CD4-positive, alpha-beta T cell treated with Interleukin-21 for 1 hour (primary cell): ENCODE data around the gene AMZ2.
"Not testable (repeated sequence)": the region's sequence is repeated elsewhere in the genome, so short reads cannot be mapped to it uniquely, and the experiment has no call there.

Source experiments
- DNase-seq: peaks from one replicate; pipeline ENCODE4 v3.0.0-alpha.2; 2020

Gene AMZ2

DNA sequence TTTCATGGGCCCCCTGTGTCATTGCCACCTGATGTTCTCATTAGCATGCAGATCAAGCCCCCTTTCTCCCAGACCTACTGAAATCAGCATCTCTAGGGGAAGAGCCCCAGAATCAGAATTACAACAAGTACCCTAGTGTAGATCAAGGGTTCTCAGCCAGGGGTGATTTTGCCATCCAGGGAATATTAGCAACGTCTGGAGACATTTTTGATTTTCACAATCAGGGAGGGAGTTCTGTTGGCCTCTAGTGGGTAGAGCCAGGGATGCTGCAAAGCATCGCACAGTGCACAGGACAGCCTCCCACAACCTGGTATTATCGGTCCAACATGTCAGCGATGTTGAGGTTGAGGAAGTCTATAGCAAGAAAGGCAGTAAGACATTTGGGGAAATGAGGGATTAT lies 7.3 kb downstream of the AMZ2 start:
- no peak for DNase-seq

DNA sequence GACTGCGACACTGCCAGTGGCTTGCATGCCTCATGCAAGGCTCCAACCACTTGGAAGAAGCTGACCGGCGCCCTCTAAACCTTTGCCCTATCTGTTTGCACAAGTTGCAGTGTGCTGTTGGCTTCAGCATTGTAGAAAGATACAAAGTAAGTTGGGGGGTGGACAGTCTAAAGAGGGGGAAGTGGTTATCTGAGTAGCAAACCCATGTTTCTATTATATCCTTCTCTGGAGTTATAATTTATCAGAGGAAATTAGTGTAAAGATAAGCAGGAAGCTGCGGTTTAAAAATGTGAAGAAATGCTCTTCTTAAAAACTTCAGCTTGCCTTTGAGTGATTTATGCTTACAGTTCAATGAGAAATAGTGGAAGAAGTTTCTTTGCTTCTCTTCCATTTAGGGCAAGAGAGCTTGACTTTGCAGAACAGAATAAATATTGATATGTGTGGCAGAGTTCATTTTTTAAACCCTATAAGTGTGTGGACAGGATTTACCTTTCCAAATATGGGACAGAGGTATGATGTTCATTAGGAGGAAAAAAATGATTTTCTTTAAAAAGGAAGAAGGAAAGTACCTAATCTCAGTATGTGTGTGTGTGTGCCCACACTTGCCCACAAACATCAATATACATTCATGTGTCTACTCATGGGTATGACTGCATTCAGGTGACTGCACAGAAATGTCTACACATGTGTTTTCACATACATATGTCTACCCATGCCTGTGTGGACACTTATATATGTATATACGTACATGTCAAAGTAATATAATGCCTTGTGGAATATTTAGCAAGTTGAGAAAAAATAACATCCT lies 8.1 kb downstream of the AMZ2 start:
- DNase-seq = peak; percentile 63

DNA sequence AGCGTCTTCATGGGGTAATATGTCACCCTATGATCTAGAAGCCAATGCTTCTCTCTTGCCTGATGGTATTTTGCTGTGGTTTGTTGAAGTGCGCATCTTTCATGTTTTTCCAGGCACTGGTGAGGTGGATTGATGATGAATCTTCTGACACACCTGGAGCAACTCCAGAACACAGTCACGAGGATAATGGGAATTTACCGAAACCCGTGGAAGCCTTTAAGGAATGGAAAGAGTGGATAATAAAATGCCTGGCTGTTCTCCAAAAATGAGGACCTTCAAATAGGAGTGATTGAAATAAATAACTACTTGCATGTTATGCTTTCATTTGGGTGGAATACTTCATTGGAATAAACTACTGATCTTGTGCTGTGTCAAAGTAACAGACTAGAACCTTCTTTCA lies 8.9 kb downstream of the AMZ2 start:
- DNase-seq = not testable (repeated sequence)

DNA sequence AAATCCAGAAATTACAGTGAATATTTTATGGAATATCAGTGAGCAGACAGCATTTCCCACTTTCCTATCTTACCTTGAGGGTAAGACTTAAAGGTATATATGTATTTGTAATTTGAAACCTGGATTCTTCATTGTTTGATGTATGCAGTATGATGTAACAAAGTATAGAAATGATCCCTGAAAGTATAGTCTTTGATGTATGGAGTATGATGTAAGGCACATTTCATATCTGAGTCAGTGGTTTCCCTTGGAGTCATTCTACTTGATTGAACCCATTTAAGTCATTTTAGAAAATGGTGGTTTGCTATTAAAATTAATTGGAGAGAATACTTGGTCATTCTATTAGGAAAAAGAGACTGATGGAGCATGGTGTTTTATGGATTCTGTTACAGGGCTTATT lies 10.1 kb downstream of the AMZ2 start:
- peak; percentile 25 for DNase-seq

DNA sequence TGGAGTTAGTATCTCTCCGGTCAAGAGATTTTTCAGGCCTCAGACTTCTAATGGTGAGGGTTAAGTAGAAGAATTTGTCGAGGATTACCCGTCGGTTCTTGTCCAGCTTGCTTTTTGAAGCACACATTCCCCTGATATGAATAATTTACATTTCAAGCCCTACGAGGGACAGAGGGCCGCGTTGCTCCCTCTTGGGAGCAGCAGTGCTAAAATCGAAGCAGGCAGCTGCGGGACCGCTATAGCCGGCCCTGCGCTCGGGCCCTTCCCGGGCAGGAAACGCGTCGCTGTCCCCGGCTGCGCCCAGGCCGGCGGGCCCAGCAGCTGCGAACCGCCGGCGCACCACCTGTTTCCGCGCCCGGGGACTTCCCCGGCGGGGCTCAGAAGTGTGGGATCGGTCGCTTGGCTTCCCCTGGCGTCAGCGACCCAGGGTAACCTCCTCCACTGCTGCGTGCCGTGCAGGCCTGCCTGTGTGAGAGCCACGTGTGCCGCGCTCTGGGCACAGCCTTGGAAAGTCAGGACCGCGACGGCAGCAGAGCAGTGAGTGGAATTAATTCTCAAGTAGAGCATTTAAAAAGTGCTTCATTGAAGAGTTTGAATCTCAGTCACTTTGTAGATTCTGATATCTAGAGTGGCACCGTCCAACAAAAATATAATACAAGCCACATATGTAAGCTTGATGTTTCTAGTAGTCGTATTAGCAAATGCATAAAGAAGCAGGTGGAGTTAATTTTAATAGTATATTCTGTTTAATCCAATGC lies 11.2 kb downstream of the AMZ2 start:
- peak; percentile 93 for DNase-seq

DNA sequence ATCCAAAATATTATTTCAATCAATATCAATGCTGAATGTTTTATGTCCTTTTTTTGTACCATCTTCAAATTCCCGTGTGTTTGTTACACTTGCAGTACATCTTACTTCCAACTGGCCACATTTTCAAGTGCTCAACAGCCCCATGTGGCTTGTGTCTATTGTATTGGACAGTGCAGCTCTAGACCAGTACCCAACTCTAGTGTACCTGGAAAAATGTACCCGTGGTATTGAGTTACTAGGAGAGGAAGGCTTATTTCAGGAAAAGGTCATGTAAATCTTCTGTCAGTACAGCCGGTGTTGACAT lies 11.8 kb downstream of the AMZ2 start:
- not testable (repeated sequence) for DNase-seq

DNA sequence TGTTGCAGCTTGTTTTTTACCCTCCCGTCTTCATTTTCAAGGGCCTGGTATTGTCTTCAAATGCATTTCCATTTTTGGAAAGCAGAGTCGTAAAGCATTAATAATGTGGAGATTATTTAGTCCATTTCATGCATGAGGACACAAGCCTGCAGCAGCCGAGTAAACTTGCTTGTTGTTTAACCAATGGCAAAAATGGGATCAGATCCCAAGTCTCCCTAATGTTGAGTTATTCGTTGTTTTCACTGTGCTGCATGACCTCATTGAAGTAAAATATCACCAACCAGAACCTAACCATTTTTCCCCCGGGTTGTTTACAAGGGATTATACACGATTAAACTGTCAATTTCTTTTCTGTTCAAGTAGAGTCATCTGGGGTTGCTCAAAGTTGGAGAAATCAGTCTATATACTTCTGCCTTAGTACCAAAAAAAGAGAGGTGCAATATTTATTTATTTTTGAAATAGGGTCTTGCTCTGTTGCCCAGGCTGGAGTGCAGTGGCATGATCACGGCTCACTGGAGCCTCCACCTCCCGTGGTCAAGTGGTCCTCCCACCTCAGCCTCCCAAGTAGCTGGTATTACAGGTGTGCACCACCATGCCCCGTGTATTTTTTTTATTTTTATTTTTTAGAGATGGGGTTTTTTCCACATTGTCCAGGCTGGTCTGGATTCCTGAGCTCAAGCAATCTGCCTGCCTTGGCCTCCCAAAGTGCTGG lies 12.4 kb downstream of the AMZ2 start:
- DNase-seq = no peak

DNA sequence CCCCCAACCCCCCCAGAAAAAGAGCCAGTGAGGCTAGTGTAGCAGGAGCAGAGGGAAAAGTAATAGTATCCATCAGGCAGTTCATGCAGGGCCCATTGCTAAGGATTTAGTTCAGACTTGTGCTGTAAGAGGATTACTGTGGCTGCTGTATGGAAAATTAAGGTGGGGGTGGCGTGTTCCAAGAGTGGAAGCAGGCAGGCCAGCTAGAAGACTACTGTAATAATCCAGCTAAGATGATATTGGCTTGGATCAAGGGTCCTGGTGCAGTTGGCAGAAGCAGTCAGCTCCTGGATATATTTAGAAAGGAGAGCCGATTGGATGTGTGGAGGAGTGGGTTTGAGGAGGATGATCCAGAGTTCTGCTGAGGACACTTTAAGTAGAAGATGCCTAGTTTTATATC lies 14.6 kb downstream of the AMZ2 start:
- DNase-seq = not testable (repeated sequence)

DNA sequence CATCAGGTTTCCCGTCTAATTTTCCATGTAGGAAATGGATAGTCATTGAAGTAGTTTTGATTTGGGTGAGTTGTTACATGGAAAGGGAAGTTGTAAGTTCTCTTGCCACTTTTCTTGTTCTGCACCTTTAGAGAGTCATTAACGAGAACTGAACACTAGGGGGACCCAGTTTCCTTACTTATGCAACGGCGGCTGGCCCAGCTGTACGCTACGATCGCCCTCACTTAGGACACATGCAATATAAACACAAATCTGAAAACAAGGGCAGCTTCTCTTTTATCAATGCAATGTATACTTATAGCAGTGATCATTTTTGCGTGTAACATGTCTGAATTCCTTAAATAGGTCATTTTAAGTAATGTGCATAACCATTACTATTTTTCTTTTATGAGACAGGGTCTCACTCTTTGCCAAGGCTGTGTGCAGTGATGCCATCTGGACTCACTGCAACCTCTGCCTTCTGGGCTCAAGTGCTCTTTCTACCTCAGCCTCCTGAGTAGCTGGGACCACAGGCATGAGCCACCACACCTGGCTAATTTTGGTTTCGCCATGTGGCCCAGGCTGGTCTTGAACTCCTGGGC lies 15.3 kb downstream of the AMZ2 start:
- peak; percentile 83 for DNase-seq

DNA sequence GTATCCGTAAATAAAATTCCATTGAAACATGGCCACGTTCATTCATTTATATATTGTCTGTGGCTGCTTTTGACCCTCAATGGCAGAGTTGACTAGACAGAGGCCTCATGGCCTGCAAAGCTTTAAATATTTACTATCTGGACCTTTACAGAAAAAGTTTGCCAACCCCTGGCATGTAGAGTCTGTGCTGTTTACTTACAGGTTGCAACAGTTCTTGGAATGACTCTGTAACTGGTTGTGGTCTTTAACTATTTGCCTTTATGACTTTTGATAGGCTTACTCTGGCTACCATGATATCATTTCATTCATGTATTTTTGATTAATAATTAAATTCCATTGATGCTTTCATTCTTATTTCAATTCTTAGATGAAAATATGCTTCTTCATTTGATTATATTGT lies 18.0 kb downstream of the AMZ2 start:
- DNase-seq = not testable (repeated sequence)

DNA sequence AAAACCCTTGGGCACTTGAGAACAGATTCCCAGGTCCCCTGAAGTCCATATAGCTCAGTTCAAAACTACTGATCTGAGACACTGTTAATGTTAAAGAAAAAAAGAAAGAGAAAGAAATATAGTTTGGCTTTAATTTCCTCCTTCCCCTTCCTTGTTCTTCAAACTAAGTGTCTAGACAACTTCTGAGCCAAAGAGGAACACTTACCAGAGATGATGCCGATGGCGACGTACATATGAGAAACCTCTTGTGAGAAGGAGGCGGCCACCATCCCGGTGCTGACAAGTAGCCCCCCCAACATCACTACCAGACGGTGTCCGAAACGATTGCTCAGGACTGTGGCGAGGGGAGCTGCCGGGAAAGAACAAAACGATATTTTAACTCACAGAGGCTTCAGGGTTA lies 25.9 kb downstream of the AMZ2 start:
- no peak for DNase-seq

DNA sequence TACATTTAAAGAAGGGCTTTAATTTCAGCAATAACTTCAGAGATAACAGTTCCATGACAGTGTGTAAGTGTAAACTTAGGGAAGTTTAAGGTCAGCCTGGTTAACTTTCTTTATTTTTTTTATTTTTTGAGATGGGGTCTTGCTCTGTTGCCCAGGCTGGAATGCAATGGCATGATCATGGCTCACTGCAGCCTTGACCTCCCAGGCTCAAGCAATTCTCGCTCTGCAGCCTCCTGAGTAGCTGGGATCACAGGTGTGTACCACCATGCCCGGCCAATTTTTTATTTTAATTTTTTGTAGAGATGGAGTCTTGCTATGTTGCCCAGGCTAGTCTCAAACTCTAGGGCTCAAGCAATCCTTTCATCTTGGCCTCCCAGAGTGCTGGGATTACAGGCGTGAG lies 28.5 kb downstream of the AMZ2 start:
- not testable (repeated sequence) for DNase-seq

DNA sequence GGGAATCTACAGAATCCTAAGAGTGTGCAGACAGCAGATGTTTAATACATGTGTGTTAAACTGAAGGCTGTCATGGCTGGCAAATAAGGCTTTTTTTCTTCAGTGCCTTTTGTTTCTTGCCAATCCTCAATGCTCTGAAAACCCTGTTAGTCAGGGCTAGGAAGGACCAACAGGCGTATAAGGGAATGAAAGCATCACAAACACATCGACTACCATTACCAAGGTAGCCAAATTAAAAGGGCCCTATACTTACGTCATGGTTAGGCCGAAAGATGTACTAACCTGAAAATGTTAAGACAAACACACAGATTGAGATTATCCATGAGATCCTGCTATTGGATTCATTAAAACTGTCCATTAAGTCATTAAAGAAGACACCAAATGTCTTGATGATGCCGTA lies 30.0 kb downstream of the AMZ2 start:
- DNase-seq = no peak

DNA sequence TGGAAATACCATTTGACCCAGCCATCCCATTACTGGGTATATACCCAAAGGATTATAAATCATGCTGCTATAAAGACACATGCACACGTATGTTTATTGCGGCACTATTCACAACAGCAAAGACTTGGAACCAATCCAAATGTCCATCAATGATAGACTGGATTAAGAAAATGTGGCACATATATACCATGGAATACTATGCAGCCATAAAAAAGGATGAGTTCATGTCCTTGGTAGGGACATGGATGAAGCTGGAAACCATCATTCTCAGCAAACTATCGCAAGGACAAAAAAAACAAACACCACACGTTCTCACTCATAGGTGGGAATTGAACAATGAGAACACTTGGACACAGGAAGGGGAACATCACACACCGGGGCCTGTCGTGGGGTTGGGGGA lies 34.1 kb downstream of the AMZ2 start:
- DNase-seq = not testable (repeated sequence)

DNA sequence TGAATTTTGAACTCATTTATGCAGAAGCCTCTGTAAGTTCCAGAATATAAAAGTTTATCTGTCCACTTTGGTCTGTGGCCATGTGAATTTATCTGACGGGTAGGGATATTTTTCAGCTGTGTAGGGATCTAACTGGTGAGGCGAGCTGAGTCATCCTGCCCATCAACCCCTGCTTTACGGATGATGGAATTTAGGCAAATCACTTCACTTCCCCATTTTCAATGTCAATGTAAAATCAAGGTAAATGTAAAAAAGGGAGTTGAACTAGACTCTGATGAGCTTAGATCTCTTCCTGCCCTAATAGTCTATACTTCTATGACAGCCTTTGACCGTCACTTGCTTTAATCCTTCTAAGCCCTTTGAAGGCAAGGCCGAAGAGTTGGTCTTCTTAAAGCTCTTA lies 40.5 kb downstream of the AMZ2 start:
- no peak for DNase-seq

DNA sequence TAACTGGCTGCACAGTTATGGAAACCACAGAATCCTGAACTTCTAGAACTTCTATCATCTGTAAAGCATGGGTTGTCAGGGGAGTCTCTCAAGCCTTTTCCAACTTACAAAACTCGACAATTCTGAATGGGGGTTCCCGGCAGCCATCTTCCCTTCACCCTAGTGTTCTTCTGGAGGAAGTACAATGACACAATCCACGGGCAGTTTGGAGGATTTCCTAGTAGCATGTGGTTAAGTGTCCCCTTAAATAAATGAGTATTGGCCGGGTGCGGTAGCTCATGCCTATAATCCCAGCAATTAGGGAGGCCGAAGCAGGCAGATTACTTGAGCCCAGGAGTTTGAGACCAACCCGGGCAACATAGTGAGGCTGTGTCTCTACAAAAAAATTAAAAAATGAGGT lies 41.0 kb downstream of the AMZ2 start:
- peak; percentile 47 for DNase-seq

DNA sequence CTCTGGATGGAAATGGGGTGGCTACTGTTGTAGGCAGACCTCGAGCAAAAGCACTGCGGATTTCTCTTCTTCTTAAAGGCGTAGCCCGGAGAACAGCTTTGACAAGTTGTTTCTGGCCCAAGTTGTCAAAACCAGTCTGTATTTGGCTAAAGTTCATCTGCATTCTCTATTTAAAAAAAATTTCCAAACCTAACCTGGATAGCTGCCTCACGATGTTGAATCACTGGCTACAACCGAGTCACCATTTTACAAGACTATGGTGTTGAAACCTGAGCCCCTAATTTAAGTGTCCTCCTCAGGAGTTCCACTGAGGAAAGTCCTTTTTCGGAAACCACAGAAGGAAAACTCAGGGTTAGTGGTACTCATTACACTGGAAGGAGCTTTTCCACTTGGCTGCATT lies 41.6 kb downstream of the AMZ2 start:
- no peak for DNase-seq

DNA sequence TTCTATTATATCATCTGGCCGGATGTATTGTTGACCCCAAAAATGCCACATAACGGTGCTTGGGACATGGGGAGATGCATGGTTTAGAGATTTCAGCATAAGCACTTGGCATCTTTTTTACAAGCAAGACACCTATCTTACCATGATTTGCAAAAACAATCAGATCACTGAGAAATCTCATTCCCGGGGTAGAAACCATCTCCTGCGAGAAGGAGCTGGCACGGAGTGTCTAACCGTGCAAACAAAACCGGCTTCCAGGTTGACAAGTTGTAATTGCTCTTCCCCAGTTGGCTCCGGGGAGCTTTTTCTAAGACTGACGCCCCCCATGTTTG lies 42.1 kb downstream of the AMZ2 start:
- no peak for DNase-seq

DNA sequence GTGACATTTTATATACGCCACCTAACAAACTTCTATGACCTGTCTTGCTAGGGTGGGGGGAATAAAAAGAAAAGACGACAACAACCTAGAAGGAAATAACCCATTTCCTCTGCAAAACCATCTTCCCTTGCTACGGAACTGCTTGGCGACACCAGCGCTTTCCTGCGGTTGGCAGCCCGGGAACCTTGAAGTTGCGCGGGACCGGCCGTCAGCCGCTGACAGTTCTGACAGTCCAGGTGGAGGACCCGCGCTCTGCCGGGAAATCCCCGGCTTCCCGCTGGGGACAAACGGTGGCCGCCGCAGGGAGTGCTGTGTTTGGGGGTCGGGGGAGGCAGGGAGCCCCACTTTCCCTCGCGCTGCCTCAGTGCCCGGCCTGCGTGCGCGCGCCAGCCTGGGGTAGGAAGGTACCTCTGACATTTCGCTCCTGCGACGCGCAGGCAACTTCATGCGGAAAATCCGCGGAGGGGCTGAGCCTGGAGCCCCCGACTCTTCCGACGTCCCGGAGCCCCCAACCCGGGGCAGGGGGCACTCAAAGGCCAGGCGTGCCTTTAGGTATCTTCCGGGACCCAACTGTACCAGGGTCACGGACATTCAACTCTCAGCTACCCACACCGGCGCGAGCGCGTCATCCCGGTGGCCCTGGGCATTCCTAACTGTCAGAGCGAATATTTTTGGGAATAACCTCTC lies 42.6 kb downstream of the AMZ2 start:
- peak; percentile 80 for DNase-seq

DNA sequence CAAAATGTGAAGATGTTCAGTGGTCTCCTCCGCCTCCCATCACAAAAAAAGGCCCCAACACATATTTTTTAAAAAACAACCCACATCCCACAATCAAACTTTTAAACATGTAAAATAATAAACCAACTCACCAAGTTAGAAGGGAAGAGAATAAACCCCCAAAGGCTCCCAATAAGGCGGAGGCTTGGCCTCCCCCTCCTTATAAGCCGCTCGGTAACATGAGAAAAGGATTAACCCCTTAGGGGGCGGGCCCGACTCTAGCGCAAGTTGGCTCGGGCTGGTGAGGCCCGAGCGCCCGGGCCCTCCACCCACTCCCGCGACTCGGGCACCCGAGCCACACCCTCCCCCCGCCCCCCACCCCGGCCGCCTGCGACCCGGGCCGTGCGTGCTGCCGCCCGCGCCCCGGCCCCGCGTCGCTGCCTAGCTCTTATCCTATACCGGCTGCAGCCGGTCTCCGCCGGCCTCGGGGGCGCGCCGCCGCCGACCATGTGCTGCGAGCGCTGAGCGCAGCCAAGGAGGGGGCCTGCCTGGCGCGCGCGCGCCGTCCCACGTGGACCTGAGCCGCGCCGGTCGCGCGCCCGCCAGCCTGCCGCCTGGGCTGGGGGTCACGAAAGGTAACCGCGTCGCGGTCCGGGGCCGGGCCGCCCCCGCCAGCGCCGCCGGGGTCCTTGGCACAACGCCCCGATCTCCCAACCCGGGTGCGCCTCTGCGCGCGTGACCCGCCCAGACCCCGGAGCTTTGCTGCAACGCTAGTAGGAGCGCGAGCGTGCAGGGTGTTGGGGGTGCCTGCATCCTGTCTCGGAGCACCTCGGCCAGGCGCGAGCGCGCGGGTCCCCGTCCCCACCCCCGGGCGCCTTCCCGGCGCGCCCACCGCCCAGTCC lies 43.4 kb downstream of the AMZ2 start, which contains the start of the genes ARSG and SLC16A6:
Gene ARSG (plus strand): TSS at position 541 of the 881 bp plus-strand sequence. CDS start 15,999 bp downstream, outside the sequence.
Gene SLC16A6 (minus strand): TSS at position 173 of the 881 bp plus-strand sequence. CDS start 12,807 bp downstream, outside the sequence.
- peak; percentile 85 for DNase-seq

DNA sequence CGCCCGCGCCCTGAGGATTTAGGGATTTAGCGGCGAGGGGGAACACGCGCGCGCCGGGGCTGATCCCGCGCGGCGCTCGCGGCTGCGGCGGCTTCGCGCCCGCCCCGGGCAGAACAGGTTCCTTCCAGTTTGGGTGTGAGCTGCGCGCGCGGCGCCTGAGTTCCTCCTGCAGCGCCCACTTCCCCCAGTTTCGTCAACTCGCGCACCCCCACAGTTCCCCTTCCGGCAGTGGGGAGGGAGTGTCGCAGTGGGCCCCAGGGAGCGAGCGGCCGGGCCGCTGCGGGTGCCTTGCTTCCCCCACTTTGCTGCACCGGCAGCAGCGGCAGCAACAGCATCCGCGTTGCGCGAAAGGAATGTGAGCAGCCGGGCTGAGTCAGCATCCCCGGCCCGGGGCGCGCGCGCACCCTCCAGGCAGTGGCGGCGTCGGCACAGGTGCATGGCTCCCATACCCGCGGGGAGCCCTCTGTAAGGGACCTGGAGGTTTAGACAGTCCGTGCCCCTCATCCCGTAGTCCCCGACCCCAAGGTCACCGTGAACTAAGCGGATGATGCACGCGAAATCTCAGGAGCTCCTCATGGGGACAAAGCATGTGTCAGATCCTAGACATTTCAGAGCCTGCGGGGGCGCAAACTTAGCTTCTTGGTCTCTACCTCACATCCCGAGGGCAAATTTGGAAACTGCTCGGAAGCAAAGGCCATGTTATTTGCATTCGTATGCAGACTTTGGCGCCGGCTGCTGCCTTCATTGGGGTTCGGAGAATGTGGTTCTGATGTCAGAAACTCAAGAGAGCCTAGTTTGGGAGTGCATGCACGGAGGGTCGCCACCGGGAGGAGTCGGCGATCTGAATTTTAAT lies 44.2 kb downstream of the AMZ2 start:
- DNase-seq = peak; percentile 95
